Measurements from ENCODE around the gene UBC.

DNA sequence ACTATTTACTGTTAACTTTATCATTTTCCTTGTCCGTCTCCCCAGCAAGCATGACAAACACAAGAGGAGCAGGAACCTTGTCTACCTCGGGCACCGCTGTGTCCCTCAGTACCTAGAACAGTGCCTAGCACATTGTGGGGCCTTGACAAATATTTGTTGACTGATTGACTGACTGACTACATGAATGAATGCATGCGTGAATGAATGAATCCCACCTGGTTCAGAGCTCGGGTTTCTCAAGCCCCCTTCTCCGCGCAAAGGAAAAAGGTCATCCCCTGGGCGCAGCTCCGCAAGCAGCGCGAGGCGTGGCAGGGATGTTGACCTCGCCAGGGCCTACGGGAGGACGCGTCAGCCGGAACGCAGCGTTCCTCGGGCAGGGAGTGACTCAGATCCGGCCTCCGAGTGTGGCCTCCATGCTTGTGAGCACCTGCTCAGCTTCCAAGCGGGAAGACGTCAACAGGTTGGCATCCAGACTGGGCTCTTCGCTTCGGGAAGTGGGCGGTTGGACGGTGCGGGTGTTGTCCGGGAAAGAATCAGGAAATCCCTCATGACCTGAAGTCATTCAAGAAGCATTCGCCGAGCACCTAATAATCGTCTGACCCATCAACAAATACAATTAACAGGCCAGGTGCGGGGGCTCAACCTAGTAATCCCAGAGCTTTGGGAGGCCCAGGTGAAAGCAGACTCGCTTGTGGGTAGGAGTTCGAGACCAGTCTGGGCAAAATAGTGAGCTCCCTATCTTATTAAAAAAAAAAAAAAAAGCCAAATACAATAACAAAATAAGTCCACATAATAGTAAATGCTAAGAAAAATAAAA lies 13.9 kb upstream of the UBC start:
- TF ChIP-seq, protein P1, sequence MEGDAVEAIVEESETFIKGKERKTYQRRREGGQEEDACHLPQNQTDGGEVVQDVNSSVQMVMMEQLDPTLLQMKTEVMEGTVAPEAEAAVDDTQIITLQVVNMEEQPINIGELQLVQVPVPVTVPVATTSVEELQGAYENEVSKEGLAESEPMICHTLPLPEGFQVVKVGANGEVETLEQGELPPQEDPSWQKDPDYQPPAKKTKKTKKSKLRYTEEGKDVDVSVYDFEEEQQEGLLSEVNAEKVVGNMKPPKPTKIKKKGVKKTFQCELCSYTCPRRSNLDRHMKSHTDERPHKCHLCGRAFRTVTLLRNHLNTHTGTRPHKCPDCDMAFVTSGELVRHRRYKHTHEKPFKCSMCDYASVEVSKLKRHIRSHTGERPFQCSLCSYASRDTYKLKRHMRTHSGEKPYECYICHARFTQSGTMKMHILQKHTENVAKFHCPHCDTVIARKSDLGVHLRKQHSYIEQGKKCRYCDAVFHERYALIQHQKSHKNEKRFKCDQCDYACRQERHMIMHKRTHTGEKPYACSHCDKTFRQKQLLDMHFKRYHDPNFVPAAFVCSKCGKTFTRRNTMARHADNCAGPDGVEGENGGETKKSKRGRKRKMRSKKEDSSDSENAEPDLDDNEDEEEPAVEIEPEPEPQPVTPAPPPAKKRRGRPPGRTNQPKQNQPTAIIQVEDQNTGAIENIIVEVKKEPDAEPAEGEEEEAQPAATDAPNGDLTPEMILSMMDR (conservative IDR thresholded peaks at IDR 0.05 in 1 of 2, IDR thresholded peaks at IDR 0.05 in 1 of 2; ENCODE audit: low read depth in 1 of 2, low read length in 2 of 2), result no peak
- TF ChIP-seq EZH2 (IDR thresholded peaks at IDR 0.05; ENCODE audit: low read length, missing control alignments), result no peak
